ENCODE measurements around the gene PDGFD.

- no peak for TF ChIP-seq POLR2A (IDR thresholded peaks at IDR 0.05)
- TF ChIP-seq, protein P1, sequence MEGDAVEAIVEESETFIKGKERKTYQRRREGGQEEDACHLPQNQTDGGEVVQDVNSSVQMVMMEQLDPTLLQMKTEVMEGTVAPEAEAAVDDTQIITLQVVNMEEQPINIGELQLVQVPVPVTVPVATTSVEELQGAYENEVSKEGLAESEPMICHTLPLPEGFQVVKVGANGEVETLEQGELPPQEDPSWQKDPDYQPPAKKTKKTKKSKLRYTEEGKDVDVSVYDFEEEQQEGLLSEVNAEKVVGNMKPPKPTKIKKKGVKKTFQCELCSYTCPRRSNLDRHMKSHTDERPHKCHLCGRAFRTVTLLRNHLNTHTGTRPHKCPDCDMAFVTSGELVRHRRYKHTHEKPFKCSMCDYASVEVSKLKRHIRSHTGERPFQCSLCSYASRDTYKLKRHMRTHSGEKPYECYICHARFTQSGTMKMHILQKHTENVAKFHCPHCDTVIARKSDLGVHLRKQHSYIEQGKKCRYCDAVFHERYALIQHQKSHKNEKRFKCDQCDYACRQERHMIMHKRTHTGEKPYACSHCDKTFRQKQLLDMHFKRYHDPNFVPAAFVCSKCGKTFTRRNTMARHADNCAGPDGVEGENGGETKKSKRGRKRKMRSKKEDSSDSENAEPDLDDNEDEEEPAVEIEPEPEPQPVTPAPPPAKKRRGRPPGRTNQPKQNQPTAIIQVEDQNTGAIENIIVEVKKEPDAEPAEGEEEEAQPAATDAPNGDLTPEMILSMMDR (IDR thresholded peaks at IDR 0.05) = no peak
These were observed 103.1 kb downstream of the PDGFD start for GRCh38 chr11:104060820-104061219.

Measured in thyroid gland (tissue), 4 donors.